Jurkat, Clone E6-1 (cell line): ENCODE results near the gene APOBEC3C.
"Not testable (repeated sequence)": the region's sequence is repeated elsewhere in the genome, so short reads cannot be mapped to it uniquely, and the experiment has no call there.

Experiments used
- DNase-seq: peaks from one replicate; pipeline ENCODE4 v3.0.0-alpha.2; 2011; ENCODE audit warnings: low read depth, low spot score
- H3K4me3 ChIP-seq: 2 replicates; pipeline ENCODE4 v1.5.1; 2011; ENCODE audit warnings: mild to moderate bottlenecking, low read length, control low read depth, moderate library complexity

The APOBEC3C gene

DNA sequence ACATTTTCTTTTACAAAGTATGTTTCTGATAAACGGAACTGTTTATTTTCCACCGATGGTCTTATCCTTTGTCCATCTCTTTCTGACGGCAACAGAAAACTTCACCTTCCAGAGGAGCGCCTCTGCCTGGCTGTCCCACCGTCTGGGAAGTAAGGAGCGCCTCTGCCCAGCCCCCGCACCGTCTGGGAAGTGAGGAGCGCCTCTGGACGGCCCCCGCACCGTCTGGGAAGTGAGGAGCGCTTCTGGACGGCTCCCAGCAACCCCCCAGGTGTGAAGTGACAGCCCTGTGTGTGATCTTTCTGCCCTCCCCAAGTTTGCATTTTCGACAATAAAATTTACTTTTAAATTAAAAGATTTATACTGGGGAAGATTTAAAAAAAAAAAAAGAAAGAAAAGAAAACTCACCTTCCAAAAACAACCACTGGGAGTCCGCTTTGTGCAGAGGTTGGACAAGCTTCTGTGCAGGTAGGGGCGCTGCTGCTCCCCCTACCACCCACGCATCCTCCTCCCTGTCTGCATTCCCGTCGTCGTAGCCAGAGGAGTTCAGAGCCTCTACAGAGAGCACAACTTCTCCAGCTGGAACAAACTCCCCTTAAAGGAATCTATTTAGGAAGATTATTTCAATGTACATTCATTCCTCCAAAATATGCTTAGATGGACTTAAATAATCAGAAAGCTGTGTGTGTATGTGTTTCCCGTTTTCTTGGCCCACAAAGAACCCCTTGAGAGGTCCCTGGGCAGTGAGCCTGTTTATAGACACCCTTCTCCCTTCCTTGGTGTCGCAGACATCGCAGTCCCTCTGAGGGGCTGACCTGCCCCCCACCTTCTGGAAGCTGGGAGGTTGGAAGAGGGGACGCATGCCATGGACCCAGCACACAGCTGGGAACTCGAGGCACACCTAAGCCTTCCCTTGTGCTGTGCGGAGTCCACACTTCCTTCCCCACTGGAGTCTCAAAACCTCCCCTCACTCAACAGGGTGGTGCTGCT lies 32.8 kb upstream of the APOBEC3C start:
- no peak overlapping the region for H3K4me3 ChIP-seq
- DNase-seq, result peak; percentile 16

DNA sequence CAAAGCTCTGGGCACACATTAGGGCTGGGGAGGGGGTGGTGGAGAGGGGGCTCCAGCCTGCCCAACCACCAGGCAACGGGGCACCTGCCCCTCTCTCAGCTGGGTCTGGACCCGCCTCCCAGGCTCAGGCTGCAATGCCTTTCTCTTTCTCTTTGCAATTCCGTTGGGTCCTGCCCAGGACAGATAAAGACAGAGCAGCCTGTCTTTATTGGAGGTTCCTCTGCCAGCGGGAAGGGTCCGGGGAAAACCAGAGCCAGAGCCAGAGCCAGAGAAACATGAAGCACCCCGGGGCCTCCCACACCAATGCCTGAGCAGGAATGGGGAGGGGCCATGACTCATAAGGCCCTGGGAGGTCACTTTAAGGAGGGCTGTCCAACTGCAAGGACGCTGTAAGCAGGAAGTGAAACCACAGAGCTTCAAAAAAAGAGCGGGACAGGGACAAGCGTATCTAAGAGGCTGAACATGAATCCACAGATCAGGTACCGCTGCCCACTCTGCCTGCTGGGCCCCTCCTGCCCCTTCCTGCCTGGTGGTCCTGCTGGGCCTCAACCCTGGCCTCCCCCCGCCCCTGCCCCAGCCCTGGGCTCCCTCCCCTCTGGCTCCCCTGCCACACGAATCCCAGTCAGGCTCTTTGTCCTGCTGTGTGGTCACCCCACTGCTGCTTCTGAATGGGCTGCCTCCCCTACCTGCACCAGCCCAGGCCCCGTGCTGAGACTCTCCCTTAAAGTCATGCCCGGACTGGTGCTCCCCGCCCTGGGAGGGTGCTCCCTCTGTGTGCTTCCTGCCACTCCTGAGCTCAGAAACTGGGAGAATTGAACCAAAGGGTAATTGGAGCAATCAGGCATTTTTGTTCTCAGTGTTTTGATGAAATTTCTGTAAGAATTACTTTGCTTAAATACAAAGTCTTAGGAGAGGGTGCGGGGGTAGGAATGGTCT lies 31.8 kb upstream of the APOBEC3C start, which contains the start of gene APOBEC3B:
APOBEC3B (plus strand) TSS at position 356 of the 936 bp plus-strand sequence; CDS start at position 463, 107 bp downstream.
- no peak within 1 kb of the TSS for H3K4me3 ChIP-seq
- peak; percentile 10 for DNase-seq

DNA sequence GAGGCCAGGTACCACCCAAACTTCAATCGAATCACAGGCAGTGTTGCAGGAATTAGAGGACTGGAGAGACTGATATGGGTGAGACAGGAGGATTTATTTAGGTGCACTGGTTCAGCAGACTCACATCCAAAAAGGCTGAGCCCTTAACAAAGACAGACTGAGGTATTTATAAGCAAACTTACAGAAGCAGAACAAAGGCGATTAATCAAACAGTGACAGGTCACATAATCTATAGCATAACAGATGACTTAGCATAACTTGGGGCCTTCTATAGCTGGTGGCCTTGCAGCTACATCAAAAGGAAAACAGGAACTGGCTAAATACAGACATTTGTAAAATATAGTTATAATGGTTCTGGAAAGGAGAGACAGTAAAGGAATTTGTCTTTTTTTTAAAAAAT lies 29.8 kb upstream of the APOBEC3C start:
- DNase-seq, result no peak

DNA sequence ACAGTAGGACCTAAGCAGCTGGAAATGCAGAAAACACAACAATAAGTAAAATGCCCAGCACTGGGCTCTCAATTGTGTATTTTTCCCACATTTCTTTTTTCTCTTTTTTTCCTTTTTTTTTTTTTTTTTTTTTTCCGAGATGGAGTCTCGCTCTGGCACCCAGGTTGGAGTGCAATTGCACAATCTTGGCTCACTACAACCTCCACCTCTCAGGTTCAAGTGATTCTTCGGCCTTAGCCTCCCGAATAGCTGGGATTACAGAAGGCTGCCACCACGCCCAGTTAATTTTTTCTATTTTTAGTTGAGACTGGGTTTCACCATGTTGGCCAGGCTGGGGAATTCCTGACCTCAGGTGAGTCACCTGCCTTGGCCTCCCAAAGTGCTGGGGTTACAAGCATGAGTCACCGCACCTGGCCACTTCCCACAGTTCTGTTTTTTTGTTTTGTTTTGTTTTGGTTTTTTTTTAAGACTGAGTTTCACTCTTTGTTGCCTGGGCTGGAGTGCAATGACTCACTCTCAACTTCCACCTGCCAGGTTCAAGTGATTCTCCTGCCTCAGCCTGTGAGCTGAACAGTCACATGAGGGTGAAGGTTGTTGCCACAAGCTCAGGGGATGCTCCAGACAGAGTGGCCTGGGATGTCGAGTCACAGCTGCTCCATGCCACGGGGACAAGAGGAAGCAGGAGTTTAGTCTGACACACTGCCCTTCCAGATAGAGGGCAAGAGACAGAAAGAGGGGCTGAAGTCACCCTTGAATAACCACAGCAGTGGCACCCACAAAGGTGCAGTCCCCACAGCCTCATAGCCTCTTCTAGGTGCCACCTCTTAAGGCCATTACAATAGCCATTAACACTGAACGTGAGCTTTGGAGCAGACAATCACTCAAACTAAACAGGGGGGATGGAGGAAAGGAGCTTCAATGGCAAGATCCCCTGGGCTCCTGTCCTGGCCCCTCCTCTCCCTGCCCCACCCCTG lies 29.0 kb upstream of the APOBEC3C start:
- not testable (repeated sequence) for DNase-seq, H3K4me3 ChIP-seq

More for the DNA sequence above, 29.8 kb upstream of the APOBEC3C start:
- no peak overlapping the region for H3K4me3 ChIP-seq

DNA sequence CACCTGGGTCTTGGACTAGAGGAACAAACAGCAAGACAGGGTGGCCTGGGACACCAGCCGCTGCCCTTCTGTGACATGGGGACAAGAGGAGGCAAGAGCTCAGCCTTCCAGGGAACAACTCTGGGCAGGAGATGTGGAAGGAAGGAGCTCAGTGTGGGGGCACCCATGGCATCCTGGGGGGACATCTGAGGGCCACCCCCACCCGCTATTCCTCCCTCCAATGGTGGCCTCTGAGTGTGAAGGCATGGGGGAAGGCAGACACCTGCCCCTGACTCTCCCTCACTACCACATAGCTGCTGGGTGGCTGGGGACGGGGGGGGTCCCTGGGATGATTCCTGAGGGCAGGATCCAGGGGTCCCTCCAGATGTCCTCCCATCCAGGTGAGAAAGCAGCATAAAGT lies 27.4 kb upstream of the APOBEC3C start:
- no peak for DNase-seq
- no peak overlapping the region for H3K4me3 ChIP-seq

DNA sequence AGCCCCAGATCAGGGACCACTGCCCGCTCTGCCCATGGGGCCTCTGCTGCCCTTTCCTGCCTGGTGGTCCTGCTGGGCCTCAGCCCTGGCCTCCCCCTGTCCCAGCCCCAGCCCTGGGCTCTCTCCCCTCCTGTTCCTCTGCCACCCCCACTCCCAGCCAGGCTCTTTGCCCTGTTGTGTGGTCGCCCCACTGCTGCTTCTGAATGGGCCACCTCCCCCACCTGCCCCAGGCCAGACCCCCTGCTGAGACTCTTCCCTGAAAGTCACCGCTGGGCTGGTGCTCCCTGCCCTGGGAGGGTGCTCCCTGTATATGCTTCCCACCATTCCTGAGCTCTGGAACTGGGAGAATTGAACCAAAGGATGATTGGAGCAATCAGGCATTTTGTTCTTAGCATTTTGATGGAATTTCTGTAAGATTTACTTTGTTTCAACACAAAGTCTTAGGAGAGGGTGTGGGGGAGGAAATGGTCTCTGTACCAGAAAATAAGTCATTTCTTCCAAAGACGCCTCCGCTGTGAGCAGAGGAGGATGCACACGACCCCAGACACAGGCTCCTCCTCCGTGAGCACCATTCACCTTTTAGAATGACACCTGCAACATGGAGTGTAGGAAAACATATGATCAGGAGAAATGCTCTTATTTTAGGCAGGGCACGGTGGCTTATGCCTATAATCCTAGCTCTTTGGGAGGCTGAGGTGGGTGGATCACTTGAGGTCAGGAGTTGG lies 26.7 kb upstream of the APOBEC3C start:
- no peak overlapping the region for H3K4me3 ChIP-seq

DNA sequence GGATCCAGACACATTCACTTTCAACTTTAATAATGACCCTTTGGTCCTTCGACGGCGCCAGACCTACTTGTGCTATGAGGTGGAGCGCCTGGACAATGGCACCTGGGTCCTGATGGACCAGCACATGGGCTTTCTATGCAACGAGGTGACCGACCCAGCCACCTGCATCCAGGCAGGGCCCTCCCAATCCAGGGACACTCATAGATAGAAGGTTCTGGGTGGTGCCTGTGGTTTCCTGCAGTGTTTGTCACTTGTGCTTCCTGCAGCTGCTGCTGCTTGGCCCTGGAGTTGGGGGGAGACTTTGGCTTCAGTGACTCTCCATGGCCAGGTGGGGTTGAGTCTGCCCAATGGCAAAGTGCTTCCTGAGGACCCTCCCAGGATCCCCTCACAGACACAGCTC lies 24.6 kb upstream of the APOBEC3C start:
- H3K4me3 ChIP-seq, result no peak overlapping the region

More for the DNA sequence above, 26.7 kb upstream of the APOBEC3C start:
- DNase-seq, result no peak

DNA sequence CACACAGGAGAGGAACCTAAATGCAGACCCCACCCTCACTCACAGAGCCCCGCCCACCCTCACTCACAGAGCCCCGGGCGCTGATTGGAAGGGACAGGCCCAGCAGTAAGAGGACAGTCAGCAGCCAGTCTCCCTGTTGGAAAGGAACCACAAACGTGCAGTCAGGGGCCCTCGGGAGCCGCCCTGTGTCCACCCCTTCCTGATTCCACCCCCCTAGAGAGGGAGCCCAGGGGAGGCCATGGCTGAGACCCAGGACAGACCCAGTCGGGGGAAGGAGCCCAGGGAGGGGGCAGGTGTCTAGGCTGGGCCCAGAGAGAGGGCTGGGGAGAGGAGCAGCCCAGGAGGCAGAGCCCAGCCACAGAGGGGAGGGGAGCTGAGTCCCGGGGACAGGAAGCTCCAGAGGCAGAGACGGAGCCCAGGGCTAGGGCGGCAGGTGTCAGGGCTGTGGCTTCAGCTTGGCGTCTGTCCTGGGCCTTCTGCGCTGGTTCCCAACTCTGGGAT lies 21.1 kb upstream of the APOBEC3C start:
- H3K4me3 ChIP-seq, DNase-seq: not testable (repeated sequence)

More for the DNA sequence above, 24.6 kb upstream of the APOBEC3C start:
- DNase-seq, result no peak

DNA sequence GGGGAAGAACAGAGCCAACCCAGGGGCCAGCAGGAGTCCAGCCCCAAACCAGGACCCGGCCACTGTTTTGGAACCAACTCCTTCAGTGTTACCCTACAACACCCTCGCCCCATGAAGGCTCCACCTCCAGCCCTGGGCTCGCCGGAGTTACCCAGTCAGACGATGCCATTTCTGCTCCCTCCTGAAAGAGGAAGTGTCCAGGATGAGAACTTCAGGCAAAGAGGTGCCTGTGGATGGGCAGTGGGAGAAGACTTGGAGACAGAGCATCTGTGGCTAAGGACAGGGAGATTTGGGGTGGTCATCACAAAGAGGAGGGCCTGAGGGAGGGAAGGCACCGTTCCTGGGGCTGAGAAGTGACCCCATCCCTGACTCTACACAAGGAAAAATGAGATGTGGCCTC lies 18.0 kb upstream of the APOBEC3C start:
- no peak for DNase-seq
- H3K4me3 ChIP-seq, result no peak overlapping the region

DNA sequence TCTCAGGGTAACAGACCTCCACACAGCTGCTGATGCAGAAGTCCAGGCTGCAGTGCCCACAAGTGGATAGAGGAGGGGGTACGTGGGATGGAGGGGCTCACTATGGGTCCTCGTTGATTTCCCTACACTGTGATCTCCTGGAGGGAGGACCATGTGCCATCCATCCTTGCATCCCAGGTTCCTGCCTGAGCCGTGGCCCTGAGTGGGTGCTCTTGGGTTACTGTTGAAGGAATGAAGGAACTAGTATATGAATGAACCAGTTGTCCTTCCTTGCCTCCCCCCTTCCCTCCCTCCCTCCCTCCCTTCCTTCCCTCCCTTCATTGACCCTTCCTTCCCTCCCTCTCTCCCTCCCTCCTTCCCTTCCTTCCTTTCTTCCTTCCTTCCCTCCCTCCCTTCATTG lies 16.5 kb upstream of the APOBEC3C start:
- H3K4me3 ChIP-seq, result no peak overlapping the region
- no peak for DNase-seq

DNA sequence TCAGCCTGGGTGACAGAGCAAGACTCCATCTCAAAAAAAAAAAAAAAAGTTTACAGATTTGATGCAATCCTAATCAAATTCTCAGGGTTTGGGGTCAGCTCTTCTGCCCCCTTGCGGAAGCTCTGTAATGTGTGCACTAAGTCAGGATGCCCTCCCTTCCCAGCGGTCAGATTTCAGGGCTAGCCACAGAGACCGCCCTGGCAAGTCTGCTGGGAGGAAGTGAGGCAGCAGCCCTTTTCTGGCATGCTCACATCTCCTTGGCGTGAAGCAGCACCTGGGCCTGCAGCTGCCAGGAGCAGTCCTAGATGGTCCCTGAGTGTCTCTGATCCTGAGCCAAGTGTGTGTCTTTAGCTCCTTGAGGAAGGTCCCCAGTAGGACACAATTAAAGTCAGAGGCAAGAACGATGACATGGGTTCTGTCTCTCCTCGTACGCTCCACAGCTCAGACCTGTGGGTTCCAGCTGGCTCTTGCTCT lies 10.9 kb upstream of the APOBEC3C start:
- DNase-seq, result peak; percentile 82
- no peak overlapping the region for H3K4me3 ChIP-seq

DNA sequence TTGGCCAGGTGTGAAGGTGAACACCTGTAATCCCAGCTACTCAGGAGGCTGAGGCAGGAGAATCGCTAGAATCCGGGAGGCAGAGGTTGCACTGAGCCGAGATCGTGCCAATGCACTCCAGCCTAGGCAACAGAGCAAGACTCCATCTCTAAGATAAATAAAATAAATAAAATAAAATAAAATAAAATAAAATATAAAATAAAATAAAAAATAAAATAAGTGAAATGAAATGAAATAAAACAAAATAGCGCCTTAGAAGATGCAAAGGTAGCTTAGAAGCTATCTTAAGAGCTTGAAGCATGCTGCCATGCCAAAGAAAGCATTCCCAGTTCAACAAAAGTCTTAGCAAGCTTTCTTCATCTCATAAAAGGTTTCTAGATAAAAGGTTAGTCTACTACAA lies 6.9 kb upstream of the APOBEC3C start:
- H3K4me3 ChIP-seq, result no peak overlapping the region
- no peak for DNase-seq

DNA sequence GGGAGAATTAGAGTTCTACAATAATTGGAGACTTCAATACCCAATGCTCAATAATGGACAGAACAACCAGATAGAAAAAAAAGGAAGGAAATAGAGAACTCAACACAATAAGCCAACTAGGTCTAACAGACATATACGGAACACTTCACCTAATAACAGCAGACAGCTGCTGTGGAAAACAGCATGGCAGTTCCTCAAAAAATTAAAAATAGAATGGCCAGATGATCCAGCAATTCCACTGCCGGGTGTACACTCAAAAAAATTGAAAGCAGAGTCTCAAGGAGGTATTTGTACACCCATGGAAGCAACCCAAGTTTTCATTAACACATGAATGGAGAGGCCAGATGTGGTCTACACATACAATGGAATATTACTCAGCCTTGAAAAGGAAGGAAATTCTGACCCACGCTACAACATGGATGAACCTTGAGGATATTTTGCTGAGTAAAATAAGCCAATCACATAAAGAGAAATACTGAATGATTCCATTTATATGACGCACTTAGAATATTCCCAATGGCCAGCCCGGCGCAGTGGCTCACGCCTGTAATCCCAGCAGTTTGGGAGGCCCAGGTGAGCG lies 5.7 kb upstream of the APOBEC3C start:
- not testable (repeated sequence) for H3K4me3 ChIP-seq, DNase-seq

DNA sequence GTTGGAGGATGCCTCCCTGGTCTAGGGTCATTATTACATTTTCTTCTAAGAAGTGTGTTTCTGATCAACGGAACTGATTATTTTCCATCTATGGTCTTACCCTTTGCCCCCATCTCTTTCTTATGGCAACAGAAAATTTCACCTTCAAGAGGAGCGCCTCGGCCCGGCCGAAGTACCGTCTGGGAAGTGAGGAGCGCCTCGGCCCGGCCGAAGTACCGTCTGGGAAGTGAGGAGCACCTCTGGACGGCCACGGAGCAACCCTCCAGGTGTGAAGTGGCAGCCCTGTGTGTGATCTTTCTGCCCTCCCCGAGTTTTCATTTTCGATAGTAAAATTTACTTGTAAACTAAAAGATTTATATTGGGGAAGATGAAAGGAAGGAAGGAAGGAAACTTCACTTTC lies 3.1 kb upstream of the APOBEC3C start:
- H3K4me3 ChIP-seq, result no peak overlapping the region
- no peak for DNase-seq

DNA sequence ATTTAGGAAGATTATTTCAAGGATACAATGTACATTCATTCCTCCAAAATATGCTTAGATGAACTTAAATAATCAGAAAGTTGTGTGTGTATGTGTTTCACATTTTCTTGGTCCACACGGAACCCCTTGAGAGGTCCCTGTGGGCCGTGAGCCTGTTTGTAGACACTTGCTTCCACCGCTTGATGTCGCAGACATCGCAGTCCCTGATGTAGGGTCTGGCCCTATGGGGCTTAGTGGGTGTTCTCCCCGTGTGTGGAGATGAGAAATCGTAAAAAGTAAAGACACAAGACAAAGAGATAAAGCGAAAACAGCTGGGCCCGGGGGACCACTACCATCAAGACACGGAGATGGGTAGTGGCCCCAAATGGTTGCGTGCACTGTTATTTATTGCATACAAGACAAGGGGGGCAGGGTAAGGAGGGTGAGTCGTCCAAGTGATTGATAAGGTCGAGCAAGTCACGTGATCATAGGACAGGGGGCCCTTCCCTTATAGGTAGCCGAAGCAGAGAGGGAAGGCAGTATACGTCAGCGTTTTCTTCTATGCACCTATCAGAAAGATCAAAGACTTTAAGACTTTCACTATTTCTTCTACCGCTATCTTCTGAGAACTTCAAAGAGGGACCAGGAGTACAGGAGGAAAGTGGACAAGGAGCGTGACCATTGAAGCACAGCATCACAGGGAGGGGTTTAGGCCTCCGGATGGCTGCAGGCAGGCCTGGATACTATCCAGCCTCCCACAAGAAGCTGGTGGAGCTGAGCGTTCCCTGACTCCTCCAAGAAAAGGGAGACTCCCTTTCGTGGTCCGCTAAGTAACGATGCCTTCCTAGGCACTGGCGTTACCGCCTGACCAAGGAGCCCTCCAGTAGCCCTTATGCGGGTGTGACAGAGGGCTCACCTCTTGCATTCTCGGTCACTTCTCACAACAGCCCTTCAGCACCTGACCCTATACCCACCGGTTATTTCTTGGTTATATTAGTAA lies 1.2 kb upstream of the APOBEC3C start:
- H3K4me3 ChIP-seq, result no peak overlapping the region

DNA sequence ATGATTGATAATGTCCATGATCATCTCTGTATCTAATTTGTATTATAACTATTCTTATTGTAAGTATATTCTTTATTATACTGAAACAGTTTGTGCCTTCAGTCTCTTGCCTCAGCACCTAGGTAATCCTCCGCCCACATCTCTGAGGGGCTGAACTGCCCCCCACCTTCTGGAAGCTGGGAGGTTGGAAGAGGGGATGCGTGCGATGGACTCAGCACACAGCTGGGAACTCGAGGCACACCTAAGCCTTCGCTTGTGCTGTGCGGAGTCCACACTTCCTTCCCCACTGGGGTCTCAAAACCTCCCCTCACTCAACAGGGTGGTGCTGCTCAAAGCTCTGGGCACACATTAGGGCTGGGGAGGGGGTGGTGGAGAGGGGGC lies 506 bp upstream of the APOBEC3C start:
- not testable (repeated sequence) for H3K4me3 ChIP-seq

More for the DNA sequence above, 1.2 kb upstream of the APOBEC3C start:
- DNase-seq, result no peak

More for the DNA sequence above, 506 bp upstream of the APOBEC3C start:
- DNase-seq, result not testable (repeated sequence)
